ENCODE results near the gene KCNQ1.

The KCNQ1 gene

GRCh38 chr11:2508793-2509192, 64.0 kb downstream of the KCNQ1 start:
- DNase-seq (ENCODE audit: low spot score): no peak

GRCh38 chr11:2509481-2510001, 64.7 kb downstream of the KCNQ1 start:
- no peak for DNase-seq (ENCODE audit: low spot score)

- DNase-seq (ENCODE audit: low spot score): no peak
Measured at GRCh38 chr11:2510626-2511402, 66.0 kb downstream of the KCNQ1 start.

GRCh38 chr11:2511421-2512369, 66.9 kb downstream of the KCNQ1 start:
- no peak for DNase-seq (ENCODE audit: low spot score)

GRCh38 chr11:2512431-2513407, 67.9 kb downstream of the KCNQ1 start:
- DNase-seq (ENCODE audit: low spot score): no peak

GRCh38 chr11:2513441-2513840, 68.6 kb downstream of the KCNQ1 start:
- no peak for DNase-seq (ENCODE audit: low spot score)

- no peak for DNase-seq (ENCODE audit: low spot score)
Measured at GRCh38 chr11:2515401-2516275, 70.8 kb downstream of the KCNQ1 start.

- DNase-seq (ENCODE audit: low spot score): no peak
Measured at GRCh38 chr11:2516276-2517015, 71.6 kb downstream of the KCNQ1 start.

GRCh38 chr11:2517016-2517385, 72.2 kb downstream of the KCNQ1 start:
- DNase-seq (ENCODE audit: low spot score): no peak

GRCh38 chr11:2517386-2518064, 72.7 kb downstream of the KCNQ1 start:
- DNase-seq (ENCODE audit: low spot score): no peak

- no peak for DNase-seq (ENCODE audit: low spot score)
Measured at GRCh38 chr11:2518111-2518982, 73.5 kb downstream of the KCNQ1 start.

- no peak for DNase-seq (ENCODE audit: low spot score)
Measured at GRCh38 chr11:2518983-2519340, 74.2 kb downstream of the KCNQ1 start.

- no peak for DNase-seq (ENCODE audit: low spot score)
Measured at GRCh38 chr11:2519517-2519861, 74.7 kb downstream of the KCNQ1 start.

- DNase-seq (ENCODE audit: low spot score): no peak
Measured at GRCh38 chr11:2519862-2520735, 75.3 kb downstream of the KCNQ1 start.

- no peak for DNase-seq (ENCODE audit: low spot score)
Measured at GRCh38 chr11:2520736-2521035, 75.9 kb downstream of the KCNQ1 start.

GRCh38 chr11:2521081-2521732, 76.4 kb downstream of the KCNQ1 start:
- DNase-seq (ENCODE audit: low spot score): no peak
